K562 treated with DMSO at 1 percent for 12 hours (cell line): ENCODE measurements around the gene ALOX5AP. TPM values are rescaled to one million over a fixed set of nuclear protein-coding genes. Genes with fewer than 3 reads are reported as not detected.

ENCODE experiments used
- total RNA-seq: library from RNA; unstranded; fragments of 300-600 nt; gene quantifications from 2 replicates; pipeline ENCODE4 v1.2.3, GENCODE V29; 2022; ENCODE audit not compliant: insufficient read depth

ALOX5AP gene
- total RNA-seq: 1.7 TPM in 1 of 2 replicates, not detected in the other

GRCh38 chr13:30735025-30735871, at the start of gene ALOX5AP:
Gene ALOX5AP, plus strand, starts transcription at chr13:30735543. Its CDS starts 63 bp downstream, at chr13:30735606.

Other genes starting within 250 kb of the ALOX5AP start
- 1.5 and 7.7 TPM in 2 replicates for gene USPL1, start 117.6 kb upstream of the ALOX5AP start, total RNA-seq
- not detected in 2 replicates for gene MEDAG, start 170.7 kb downstream of the ALOX5AP start, total RNA-seq
- gene TEX26, start 197.1 kb downstream of the ALOX5AP start, total RNA-seq: not detected in 2 replicates